Islet of Langerhans (tissue), 1 donor: Measurements from ENCODE around the gene MCOLN3.
"Not testable (repeated sequence)": the region's sequence is repeated elsewhere in the genome, so short reads cannot be mapped to it uniquely, and the experiment has no call there.

Experiments
- FAIRE-seq: peaks from one replicate; lab custom pipeline; 2011; peaks lifted over from hg19 to GRCh38; lab: Jason Lieb, UNC

The MCOLN3 gene

GRCh38 chr1:85047472-85048295 lies 616 bp downstream of the MCOLN3 start:
- FAIRE-seq = no peak

- FAIRE-seq = no peak
Measured at GRCh38 chr1:85047144-85047471, 1.2 kb downstream of the MCOLN3 start.

GRCh38 chr1:85042413-85042812 lies 5.9 kb downstream of the MCOLN3 start:
- no peak for FAIRE-seq

GRCh38 chr1:85041793-85042192 lies 6.5 kb downstream of the MCOLN3 start:
- FAIRE-seq = no peak

GRCh38 chr1:85033221-85033620 lies 15.1 kb downstream of the MCOLN3 start:
- FAIRE-seq = no peak

- FAIRE-seq = no peak
Measured at GRCh38 chr1:85030536-85030935, 17.8 kb downstream of the MCOLN3 start.

GRCh38 chr1:85028151-85028550 lies 20.1 kb downstream of the MCOLN3 start:
- FAIRE-seq = no peak

GRCh38 chr1:85027242-85027983 lies 20.9 kb downstream of the MCOLN3 start:
- no peak for FAIRE-seq

GRCh38 chr1:85025940-85026339 lies 22.4 kb downstream of the MCOLN3 start:
- FAIRE-seq = no peak

- no peak for FAIRE-seq
Measured at GRCh38 chr1:85024736-85025135, 23.6 kb downstream of the MCOLN3 start.

- no peak for FAIRE-seq
Measured at GRCh38 chr1:85022700-85023099, 25.6 kb downstream of the MCOLN3 start.

GRCh38 chr1:85019994-85020393 lies 28.3 kb downstream of the MCOLN3 start:
- no peak for FAIRE-seq

GRCh38 chr1:85015826-85016225 lies 32.5 kb downstream of the MCOLN3 start:
- FAIRE-seq = no peak

- not testable (repeated sequence) for FAIRE-seq
Measured at GRCh38 chr1:85005641-85006040, 42.7 kb downstream of the MCOLN3 start.

- FAIRE-seq = no peak
Measured at GRCh38 chr1:85001742-85002141, 46.6 kb downstream of the MCOLN3 start.

- FAIRE-seq = no peak
Measured at GRCh38 chr1:84998642-84999280, 49.5 kb downstream of the MCOLN3 start.

GRCh38 chr1:84997667-84998600 lies 50.4 kb downstream of the MCOLN3 start:
- FAIRE-seq = no peak

GRCh38 chr1:84996846-84997666 lies 51.2 kb downstream of the MCOLN3 start, which contains the start of gene MCOLN2:
Gene MCOLN2, minus strand, starts transcription at chr1:84997113. Its CDS starts 241 bp downstream, at chr1:84996872.
- no peak for FAIRE-seq

- no peak for FAIRE-seq
Measured at GRCh38 chr1:84995484-84996334, 52.6 kb downstream of the MCOLN3 start.
